Endothelial cell (in vitro differentiated cells): ENCODE measurements around the gene TMEM208. TPM values are rescaled to one million over a fixed set of nuclear protein-coding genes. Genes with fewer than 3 reads are reported as not detected.
A peak's percentile ranks its signal among the peaks of the same experiment; 100 is the strongest.

ENCODE experiments used
- DNase-seq: peaks from one replicate; pipeline ENCODE4 v3.0.0; 2021; ENCODE audit warnings: low spot score
- H3K27ac Mint-ChIP-seq: one replicate; pipeline ENCODE4 v1.8.0; 2021; ENCODE audit warnings: mixed read lengths, inconsistent platforms; ENCODE audit not compliant: unreplicated experiment
- H3K27me3 Mint-ChIP-seq: one replicate; pipeline ENCODE4 v1.8.0; 2021; ENCODE audit warnings: mild to moderate bottlenecking, moderate library complexity, mixed read lengths, inconsistent platforms; ENCODE audit not compliant: unreplicated experiment
- H3K36me3 Mint-ChIP-seq: one replicate; pipeline ENCODE4 v1.8.0; 2021; ENCODE audit warnings: mild to moderate bottlenecking, low read depth, mixed read lengths, inconsistent platforms; ENCODE audit not compliant: unreplicated experiment
- H3K4me1 Mint-ChIP-seq: one replicate; pipeline ENCODE4 v1.8.0; 2021; ENCODE audit warnings: mild to moderate bottlenecking, mixed read lengths, inconsistent platforms; ENCODE audit not compliant: unreplicated experiment
- H3K4me3 Mint-ChIP-seq: one replicate; pipeline ENCODE4 v1.8.0; 2021; ENCODE audit warnings: mild to moderate bottlenecking, mixed read lengths, inconsistent platforms; ENCODE audit not compliant: unreplicated experiment
- H3K9me3 Mint-ChIP-seq: one replicate; pipeline ENCODE4 v1.8.0; 2021; ENCODE audit warnings: mixed read lengths, inconsistent platforms; ENCODE audit not compliant: unreplicated experiment
- total RNA-seq: library from RNA; stranded (reverse); fragmentation: NEBNext Ultra II Directional; extraction: Animal tissue kit (Norgen Biotek cat#: 25700); gene quantifications from one replicate; pipeline ENCODE4 v1.2.1, GENCODE V29; 2021; ENCODE audit not compliant: unreplicated experiment
- TF ChIP-seq, protein P1 (sequence below): fragments of 200-600 bp; sonication (generic); IDR thresholded peaks from one replicate; pipeline ENCODE4 v1.5.0; 2021; ENCODE audit warnings: antibody characterized with exemption; ENCODE audit not compliant: unreplicated experiment

Gene TMEM208
- total RNA-seq, 1 donor from 2014 or later, result 33.6 TPM

DNA sequence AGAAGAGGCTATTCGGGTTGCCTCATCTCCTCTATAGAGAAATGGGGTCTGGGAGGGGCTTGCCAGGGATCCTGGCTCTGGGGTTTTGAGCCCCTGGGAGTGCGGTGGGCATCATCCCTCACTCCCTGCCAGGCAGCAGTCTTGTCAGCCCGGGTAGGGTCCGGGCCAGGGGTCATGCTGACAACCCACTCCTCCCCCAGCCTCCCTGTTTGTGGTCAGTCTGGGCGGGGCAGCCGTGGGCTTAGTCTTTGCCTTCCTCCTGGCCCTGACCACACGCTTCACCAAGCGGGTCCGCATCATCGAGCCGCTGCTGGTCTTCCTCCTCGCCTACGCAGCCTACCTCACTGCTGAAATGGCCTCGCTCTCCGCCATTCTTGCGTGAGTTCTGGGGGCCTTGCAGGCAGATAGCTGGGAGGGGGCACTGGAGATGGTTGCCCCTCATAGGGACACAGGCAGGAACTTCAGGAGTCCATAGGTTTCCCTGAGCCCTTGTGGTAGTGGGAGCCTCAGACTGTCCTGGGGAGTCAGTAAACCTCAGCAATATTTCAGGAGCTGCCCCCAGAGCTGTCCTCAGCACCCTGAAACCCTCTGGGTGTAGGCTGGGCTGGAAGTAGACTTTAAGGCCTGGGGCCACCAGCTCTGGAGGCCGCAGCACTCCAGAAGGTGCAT lies 28.8 kb downstream of the TMEM208 start:
- TF ChIP-seq, protein P1, sequence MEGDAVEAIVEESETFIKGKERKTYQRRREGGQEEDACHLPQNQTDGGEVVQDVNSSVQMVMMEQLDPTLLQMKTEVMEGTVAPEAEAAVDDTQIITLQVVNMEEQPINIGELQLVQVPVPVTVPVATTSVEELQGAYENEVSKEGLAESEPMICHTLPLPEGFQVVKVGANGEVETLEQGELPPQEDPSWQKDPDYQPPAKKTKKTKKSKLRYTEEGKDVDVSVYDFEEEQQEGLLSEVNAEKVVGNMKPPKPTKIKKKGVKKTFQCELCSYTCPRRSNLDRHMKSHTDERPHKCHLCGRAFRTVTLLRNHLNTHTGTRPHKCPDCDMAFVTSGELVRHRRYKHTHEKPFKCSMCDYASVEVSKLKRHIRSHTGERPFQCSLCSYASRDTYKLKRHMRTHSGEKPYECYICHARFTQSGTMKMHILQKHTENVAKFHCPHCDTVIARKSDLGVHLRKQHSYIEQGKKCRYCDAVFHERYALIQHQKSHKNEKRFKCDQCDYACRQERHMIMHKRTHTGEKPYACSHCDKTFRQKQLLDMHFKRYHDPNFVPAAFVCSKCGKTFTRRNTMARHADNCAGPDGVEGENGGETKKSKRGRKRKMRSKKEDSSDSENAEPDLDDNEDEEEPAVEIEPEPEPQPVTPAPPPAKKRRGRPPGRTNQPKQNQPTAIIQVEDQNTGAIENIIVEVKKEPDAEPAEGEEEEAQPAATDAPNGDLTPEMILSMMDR, result no peak
- no peaks in the 10 kb centered on the region for H3K9me3 Mint-ChIP-seq

DNA sequence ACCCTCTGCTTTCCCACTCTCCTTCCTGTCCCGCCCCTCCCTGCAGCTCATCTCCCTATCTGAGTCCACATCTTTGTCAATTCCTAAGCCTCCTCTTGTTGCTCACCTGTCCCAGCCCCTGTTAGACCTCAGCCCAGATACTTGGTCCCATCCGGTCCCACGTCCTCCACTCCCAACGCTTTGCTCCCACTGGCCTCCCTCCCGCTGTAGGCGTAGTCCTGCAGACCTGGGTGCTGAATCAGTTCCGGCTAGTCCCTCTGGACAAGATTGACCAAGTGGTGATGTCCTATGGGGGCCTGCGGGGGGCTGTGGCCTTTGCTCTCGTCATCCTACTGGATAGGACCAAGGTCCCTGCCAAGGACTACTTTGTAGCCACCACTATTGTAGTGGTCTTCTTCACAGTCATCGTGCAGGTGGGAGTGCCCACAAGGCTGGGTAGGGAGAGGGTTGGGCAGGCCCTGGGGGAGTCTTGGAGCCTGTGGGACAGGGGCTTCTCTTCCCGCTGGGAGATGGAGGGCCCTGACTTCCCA lies 29.8 kb downstream of the TMEM208 start:
- TF ChIP-seq, protein P1, result no peak
- H3K4me1 Mint-ChIP-seq, result peaks cover 18% of the 10 kb centered on the region
- H3K4me3 Mint-ChIP-seq, result peak overlapping the region; percentile 51
- H3K27me3 Mint-ChIP-seq, result peaks cover 12% of the 10 kb centered on the region
- no peak for DNase-seq
- H3K36me3 Mint-ChIP-seq, result peaks cover 18% of the 10 kb centered on the region
- H3K27ac Mint-ChIP-seq, result no peak overlapping the region
- H3K9me3 Mint-ChIP-seq, result no peaks in the 10 kb centered on the region

More for the DNA sequence above, 28.8 kb downstream of the TMEM208 start:
- no peak for DNase-seq
- Mint-ChIP-seq H3K4me1 (peaks cover 21% of the 10 kb centered on the region), H3K36me3 (peaks cover 18% of the 10 kb centered on the region), H3K27me3 (peaks cover 12% of the 10 kb centered on the region), H3K4me3 (no peak overlapping the region), H3K27ac (no peak overlapping the region)

DNA sequence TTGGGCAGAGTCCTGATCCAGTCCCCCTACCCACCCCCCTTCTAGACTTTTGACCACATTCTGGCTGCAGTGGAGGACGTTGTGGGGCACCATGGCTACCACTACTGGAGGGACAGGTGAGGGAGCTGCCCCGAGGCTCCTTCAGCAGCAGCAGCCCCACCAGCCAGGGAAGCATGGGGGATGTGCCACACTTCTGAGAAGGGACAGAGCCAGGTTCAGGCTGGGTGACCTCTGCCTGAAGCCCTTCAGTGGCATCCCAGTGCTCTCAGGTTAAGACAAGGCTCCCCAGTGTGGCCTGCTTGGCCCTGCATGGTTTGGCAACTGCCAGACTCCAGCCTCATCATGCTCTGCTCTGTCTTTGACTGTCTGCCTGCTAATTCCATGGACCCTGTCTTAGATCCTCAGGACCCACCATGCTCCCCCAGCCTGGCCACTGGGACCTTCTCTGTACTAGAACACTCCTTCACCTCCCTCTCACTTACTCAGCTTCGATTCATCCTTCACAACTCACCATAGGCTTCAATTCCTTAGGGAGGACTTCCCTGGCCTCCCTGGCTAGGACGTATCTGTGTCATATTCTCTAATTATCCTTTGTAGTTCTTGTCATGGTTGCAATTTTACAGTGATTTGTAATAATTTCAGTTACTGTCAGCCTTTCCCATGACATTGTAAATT lies 30.7 kb downstream of the TMEM208 start:
- TF ChIP-seq, protein P1, result no peak
- Mint-ChIP-seq H3K36me3 (peaks cover 18% of the 10 kb centered on the region), H3K4me3 (peak overlapping the region; percentile 63), H3K27me3 (peaks cover 14% of the 10 kb centered on the region), H3K9me3 (no peaks in the 10 kb centered on the region), H3K27ac (no peak overlapping the region), H3K4me1 (peaks cover 10% of the 10 kb centered on the region)
- DNase-seq, result no peak

DNA sequence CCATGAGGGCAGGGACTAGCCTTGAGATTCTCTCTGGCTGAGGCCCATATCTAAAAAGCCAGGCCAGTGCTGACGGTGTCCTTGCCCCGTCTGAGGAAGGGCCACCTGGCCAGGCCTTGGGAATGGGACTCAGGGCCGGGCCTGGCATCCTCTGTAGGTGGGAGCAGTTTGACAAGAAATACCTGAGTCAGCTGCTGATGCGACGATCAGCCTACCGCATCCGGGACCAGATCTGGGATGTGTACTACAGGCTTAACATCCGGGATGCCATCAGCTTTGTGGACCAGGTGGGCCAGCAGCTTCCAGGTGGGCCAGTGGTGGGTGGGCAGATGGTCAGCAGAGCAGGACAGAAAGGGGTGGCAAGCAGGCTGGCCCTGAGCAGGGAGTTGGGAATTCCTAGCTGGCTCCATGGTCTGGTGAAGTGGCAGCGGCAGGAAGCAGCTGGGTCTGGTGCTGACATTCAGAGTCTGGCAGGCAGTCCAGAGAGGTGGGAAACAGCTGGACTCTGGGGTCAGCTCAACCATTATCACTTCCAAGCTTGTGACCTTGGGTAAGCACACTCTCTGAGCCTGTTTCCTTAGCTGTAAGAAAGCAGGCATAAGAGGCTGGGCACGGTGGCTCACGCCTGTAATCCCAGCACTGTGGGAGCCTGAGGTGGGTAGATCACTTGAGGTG lies 31.4 kb downstream of the TMEM208 start:
- Mint-ChIP-seq H3K27ac (no peak overlapping the region), H3K4me1 (peaks cover 6% of the 10 kb centered on the region), H3K4me3 (no peak overlapping the region), H3K27me3 (peaks cover 20% of the 10 kb centered on the region), H3K9me3 (no peaks in the 10 kb centered on the region), H3K36me3 (peaks cover 18% of the 10 kb centered on the region)
- TF ChIP-seq, protein P1, result no peak
- DNase-seq, result no peak
